Esophagus muscularis mucosa (tissue), 3 donors: ENCODE data around the gene CCDC14.

ENCODE experiments used
- EP300 ChIP-seq: sonication (generic); formaldehyde crosslinking; IDR thresholded peaks from one replicate; pipeline ENCODE4 v1.6.1; 2017; ENCODE audit warnings: antibody characterized with exemption
- POLR2AphosphoS5 ChIP-seq, 2 donors: sonication (generic); formaldehyde crosslinking; IDR thresholded peaks; one replicate each; pipeline ENCODE4 v1.6.1; 2017; ENCODE audit warnings: antibody characterized with exemption in 2 of 2

DNA sequence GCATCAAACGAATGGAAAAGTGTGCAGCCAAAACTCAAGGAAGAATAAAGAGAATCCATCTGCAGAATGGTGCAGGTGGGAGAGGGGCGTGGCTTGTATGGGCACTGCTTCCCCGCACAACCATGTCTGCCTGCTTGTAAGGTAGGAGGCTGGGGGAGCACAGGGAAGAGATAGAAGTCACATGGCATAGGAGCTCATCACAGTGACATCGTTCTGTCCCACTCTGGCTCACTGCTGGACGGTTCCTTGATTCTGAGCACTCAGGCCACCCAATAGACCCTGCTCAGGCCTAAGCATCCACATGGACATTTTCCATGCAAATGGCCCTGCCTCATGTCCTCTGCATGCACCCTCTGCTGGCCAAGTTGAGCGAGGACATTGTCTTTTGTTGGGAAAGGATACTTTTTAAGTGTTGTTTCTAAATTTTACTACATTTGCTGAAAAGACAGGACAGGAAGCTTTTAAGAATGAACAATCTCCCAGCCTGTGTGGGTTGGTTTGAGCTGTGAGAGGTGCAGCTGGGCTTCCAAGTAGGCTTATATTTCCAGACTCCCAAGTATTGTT lies 79.9 kb downstream of the CCDC14 start:
- TF ChIP-seq EP300: no peak
- no peak for TF ChIP-seq POLR2AphosphoS5 (IDR thresholded peaks at IDR 0.05)
